ENCODE results near the gene ADAMTS17. TPM values are rescaled to one million over a fixed set of nuclear protein-coding genes. Genes with fewer than 3 reads are reported as not detected.

Gene ADAMTS17
- total and polyA plus RNA-seq, 9 of the 15 experiments (the other 6 are each of a cell fraction or from before 2014, with no cell fraction given) = 0.01 to 0.14 (median 0.07) TPM; not detected in 6

DNA sequence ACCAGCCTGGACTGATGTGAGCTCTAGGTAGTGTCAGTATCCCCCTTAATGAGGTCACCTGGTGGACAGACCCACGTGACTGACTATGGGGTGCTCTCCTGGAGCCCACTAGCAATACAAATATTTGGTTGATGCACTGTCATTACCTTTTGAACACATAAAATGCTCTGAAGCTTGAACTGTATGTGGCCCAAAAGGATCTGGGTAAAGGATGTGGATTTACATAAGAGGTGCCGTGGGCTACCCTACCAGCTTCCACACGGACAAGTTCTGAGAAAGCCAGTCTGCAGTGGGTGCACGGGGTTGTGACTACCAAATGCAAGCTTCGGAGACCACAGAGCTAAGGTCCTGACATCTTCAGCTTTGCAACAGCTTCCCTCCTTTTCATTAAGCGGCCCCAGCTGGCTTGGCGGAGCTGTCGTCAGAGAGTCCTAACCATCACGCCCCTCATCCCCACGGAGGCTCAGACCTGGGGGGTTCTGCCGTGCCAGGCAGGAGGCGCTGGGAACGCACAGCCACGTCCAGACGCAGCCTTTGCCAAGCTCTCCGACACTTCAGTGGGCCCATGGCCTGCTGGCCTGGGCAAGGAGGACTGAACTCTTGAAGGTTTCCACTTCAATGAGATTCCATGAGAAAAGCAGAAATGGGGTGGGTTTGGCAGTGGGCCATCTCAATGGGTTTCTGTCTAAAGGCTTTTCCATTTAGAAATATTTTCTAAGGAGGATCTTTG is 228.3 kb downstream of the ADAMTS17 start:
- peaks cover 18 to 70% of the 10 kb centered on the region in 2 experiments; a peak in 4 of 5 replicates for H3K27me3 ChIP-seq (ENCODE audit: control insufficient read depth in 2 of 2, insufficient read depth in 2 of 2, low read length in 2 of 2)
- no peaks in the 10 kb centered on the region for H3K9me3 ChIP-seq (replicated peaks; ENCODE audit: control insufficient read depth, insufficient read depth, low read depth, low read length)
- DNase-seq (ENCODE audit: extremely low read depth in 1 of 4, low spot score in 3 of 4) (no peak), ATAC-seq (no peak), FAIRE-seq (no peak)
- intact Hi-C loops (cut with micrococcal nuclease) = no loop called here
- ChIA-PET CTCF (ENCODE audit: low intra/inter-chr PET ratio) (no interaction called here), POLR2A (interaction anchor here (1.8 kb wide), 1 partner anchor 10 kb away, joined by 4 read pairs; no protein-coding TSS in a partner anchor)
- H3K4me1 ChIP-seq (replicated peaks in 1 of 2; ENCODE audit: control insufficient read depth in 2 of 2, insufficient read depth in 2 of 2, low read length in 2 of 2) = no peaks in the 10 kb centered on the region; a peak in 1 of 5 replicates
- BruUV-seq (replicated peaks) = no TSS peak
- H2AFZ ChIP-seq (ENCODE audit: low read depth, low read length) = no peak overlapping the region
- WGBS (ENCODE audit: insufficient coverage, low coverage, missing lambda C conversion rate) = 2% methylated on average over 16 of the region's 16 CpGs
- no peak overlapping the region for H3K4me3 ChIP-seq
- no peak overlapping the region for H3K9ac ChIP-seq (ENCODE audit: insufficient read depth in 1 of 2, low read depth in 2 of 2, low read length in 2 of 2)
- H3K4me2 ChIP-seq (ENCODE audit: insufficient read depth, low read length) = no peak overlapping the region
- H4K20me1 ChIP-seq (replicated peaks; ENCODE audit: control insufficient read depth, insufficient read depth, low read length) = no peaks in the 10 kb centered on the region
- H3K9me1 ChIP-seq (ENCODE audit: control insufficient read depth, insufficient read depth, low read length) = no peaks in the 10 kb centered on the region
- in situ Hi-C loops (cut with MboI) = no loop called here
- no peaks in the 10 kb centered on the region for H3K79me2 ChIP-seq (ENCODE audit: control insufficient read depth, insufficient read depth, low read length)
- no peaks in the 10 kb centered on the region for H3K36me3 ChIP-seq (ENCODE audit: control insufficient read depth, insufficient read depth, low read length)
- H3K27ac ChIP-seq (ENCODE audit: extremely low read depth, low read depth, low read length) = no peak overlapping the region
- TF ChIP-seq GTF2E2 (tag; IDR thresholded peaks at IDR 0.05) (no peak), U2AF2 (optimal IDR thresholded peaks at IDR 0.05; ENCODE audit: low read depth, low read length) (no peak), RBM25 (IDR thresholded peaks at IDR 0.05; ENCODE audit: low read depth, low read length, severe bottlenecking) (no peak), KLF13 (tag; IDR thresholded peaks at IDR 0.05; ENCODE audit: borderline replicate concordance, low read depth) (no peak), FOXP4 (CRISPR knock-in tag; IDR thresholded peaks at IDR 0.05; ENCODE audit: borderline replicate concordance) (no peak), GABPB1 (CRISPR knock-in tag; IDR thresholded peaks at IDR 0.05) (no peak), MEF2D (tag; conservative IDR thresholded peaks at IDR 0.05; ENCODE audit: low read depth) (no peak), MTF1 (CRISPR knock-in tag; IDR thresholded peaks at IDR 0.05; ENCODE audit: borderline replicate concordance) (no peak), STAG1 (CRISPR knock-in tag; IDR thresholded peaks at IDR 0.05; ENCODE audit: borderline replicate concordance) (no peak), ARNT (IDR thresholded peaks at IDR 0.05) (no peak), RBM15 (IDR thresholded peaks at IDR 0.05; ENCODE audit: insufficient read depth, low read length) (no peak), DACH1 (IDR thresholded peaks at IDR 0.05; ENCODE audit: partially characterized antibody) (no peak), ZNF507 (tag; conservative IDR thresholded peaks at IDR 0.05) (no peak), ZNF175 (CRISPR knock-in tag; IDR thresholded peaks at IDR 0.05; ENCODE audit: low read depth) (no peak)
- TF ChIP-seq, protein P1, sequence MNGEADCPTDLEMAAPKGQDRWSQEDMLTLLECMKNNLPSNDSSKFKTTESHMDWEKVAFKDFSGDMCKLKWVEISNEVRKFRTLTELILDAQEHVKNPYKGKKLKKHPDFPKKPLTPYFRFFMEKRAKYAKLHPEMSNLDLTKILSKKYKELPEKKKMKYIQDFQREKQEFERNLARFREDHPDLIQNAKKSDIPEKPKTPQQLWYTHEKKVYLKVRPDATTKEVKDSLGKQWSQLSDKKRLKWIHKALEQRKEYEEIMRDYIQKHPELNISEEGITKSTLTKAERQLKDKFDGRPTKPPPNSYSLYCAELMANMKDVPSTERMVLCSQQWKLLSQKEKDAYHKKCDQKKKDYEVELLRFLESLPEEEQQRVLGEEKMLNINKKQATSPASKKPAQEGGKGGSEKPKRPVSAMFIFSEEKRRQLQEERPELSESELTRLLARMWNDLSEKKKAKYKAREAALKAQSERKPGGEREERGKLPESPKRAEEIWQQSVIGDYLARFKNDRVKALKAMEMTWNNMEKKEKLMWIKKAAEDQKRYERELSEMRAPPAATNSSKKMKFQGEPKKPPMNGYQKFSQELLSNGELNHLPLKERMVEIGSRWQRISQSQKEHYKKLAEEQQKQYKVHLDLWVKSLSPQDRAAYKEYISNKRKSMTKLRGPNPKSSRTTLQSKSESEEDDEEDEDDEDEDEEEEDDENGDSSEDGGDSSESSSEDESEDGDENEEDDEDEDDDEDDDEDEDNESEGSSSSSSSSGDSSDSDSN (IDR thresholded peaks at IDR 0.05; ENCODE audit: borderline replicate concordance in 1 of 2, low read depth in 2 of 2, low read length in 2 of 2) = no peak
